ENCODE data around the gene LRRC26.

Gene LRRC26

GRCh38 chr9:137160054-137160425 lies 9.8 kb downstream of the LRRC26 start:
- peaks cover 37% of the 10 kb centered on the region for H3K4me1 ChIP-seq (ENCODE audit: control insufficient read depth, low read length)
- no peaks in the 10 kb centered on the region for H3F3A ChIP-seq (ENCODE audit: control insufficient read depth, insufficient read depth)
- H3K9me2 ChIP-seq (replicated peaks; ENCODE audit: control insufficient read depth, low read length), result no peaks in the 10 kb centered on the region
- H3K27ac ChIP-seq (ENCODE audit: low read depth, low read length), result no peak overlapping the region
- no peaks in the 10 kb centered on the region for H3K36me3 ChIP-seq (ENCODE audit: control insufficient read depth, low read length)
- H4K20me1 ChIP-seq (ENCODE audit: control insufficient read depth, insufficient read depth, low read depth, low read length), result no peaks in the 10 kb centered on the region; the same call in 1 of the 2 replicates
- H3K27me3 ChIP-seq (ENCODE audit: control insufficient read depth, low read length), result peaks cover 24% of the 10 kb centered on the region
- TF ChIP-seq EZH2phosphoT487 (IDR thresholded peaks at IDR 0.05; ENCODE audit: borderline replicate concordance, low read length) (no peak), CTCF (IDR thresholded peaks at IDR 0.05; ENCODE audit: low read depth, low read length, poor library complexity, severe bottlenecking) (no peak)
- no peak overlapping the region for H3K4me3 ChIP-seq (ENCODE audit: low read length)
- no peak overlapping the region for H3K4me2 ChIP-seq (ENCODE audit: low read length)
- no peaks in the 10 kb centered on the region for H3K9me3 ChIP-seq (ENCODE audit: control insufficient read depth, insufficient read depth, low read length)
- H3K79me2 ChIP-seq (ENCODE audit: control insufficient read depth, low read length), result no peaks in the 10 kb centered on the region

GRCh38 chr9:137159105-137160053 lies 10.5 kb downstream of the LRRC26 start:
- no peaks in the 10 kb centered on the region for H3K79me2 ChIP-seq (ENCODE audit: control insufficient read depth, low read length)
- TF ChIP-seq CTCF (IDR thresholded peaks at IDR 0.05; ENCODE audit: low read depth, low read length, poor library complexity, severe bottlenecking) (no peak), EZH2phosphoT487 (IDR thresholded peaks at IDR 0.05; ENCODE audit: borderline replicate concordance, low read length) (no peak)
- H3K9me3 ChIP-seq (ENCODE audit: control insufficient read depth, insufficient read depth, low read length), result no peaks in the 10 kb centered on the region
- H3K27ac ChIP-seq (ENCODE audit: low read depth, low read length), result no peak overlapping the region
- no peak overlapping the region for H3K4me3 ChIP-seq (ENCODE audit: low read length)
- peaks cover 24% of the 10 kb centered on the region for H3K27me3 ChIP-seq (ENCODE audit: control insufficient read depth, low read length)
- peaks cover 37% of the 10 kb centered on the region for H3K4me1 ChIP-seq (ENCODE audit: control insufficient read depth, low read length)
- H3F3A ChIP-seq (ENCODE audit: control insufficient read depth, insufficient read depth), result no peaks in the 10 kb centered on the region
- H3K9me2 ChIP-seq (replicated peaks; ENCODE audit: control insufficient read depth, low read length), result no peaks in the 10 kb centered on the region
- H4K20me1 ChIP-seq (ENCODE audit: control insufficient read depth, insufficient read depth, low read depth, low read length), result no peaks in the 10 kb centered on the region; the same call in 1 of the 2 replicates
- no peaks in the 10 kb centered on the region for H3K36me3 ChIP-seq (ENCODE audit: control insufficient read depth, low read length)
- peak overlapping the region; percentile 51; the same call in 1 of the 2 replicates for H3K4me2 ChIP-seq (ENCODE audit: low read length)

- no peaks in the 10 kb centered on the region; the same call in 1 of the 2 replicates for H4K20me1 ChIP-seq (ENCODE audit: control insufficient read depth, insufficient read depth, low read depth, low read length)
- peak overlapping the region; percentile 51 for H3K4me2 ChIP-seq (ENCODE audit: low read length)
- no peaks in the 10 kb centered on the region for H3K79me2 ChIP-seq (ENCODE audit: control insufficient read depth, low read length)
- H3K4me3 ChIP-seq (ENCODE audit: low read length), result peak overlapping the region; percentile 24; the same call in 1 of the 2 replicates
- H3K27ac ChIP-seq (ENCODE audit: low read depth, low read length), result no peak overlapping the region
- no peaks in the 10 kb centered on the region for H3K9me2 ChIP-seq (replicated peaks; ENCODE audit: control insufficient read depth, low read length)
- H3F3A ChIP-seq (ENCODE audit: control insufficient read depth, insufficient read depth), result no peaks in the 10 kb centered on the region
- peaks cover 24% of the 10 kb centered on the region for H3K27me3 ChIP-seq (ENCODE audit: control insufficient read depth, low read length)
- H3K9me3 ChIP-seq (ENCODE audit: control insufficient read depth, insufficient read depth, low read length), result no peaks in the 10 kb centered on the region
- peaks cover 37% of the 10 kb centered on the region for H3K4me1 ChIP-seq (ENCODE audit: control insufficient read depth, low read length)
- H3K36me3 ChIP-seq (ENCODE audit: control insufficient read depth, low read length), result no peaks in the 10 kb centered on the region
- no peak for TF ChIP-seq CTCF (IDR thresholded peaks at IDR 0.05; ENCODE audit: low read depth, low read length, poor library complexity, severe bottlenecking)
- no peak for TF ChIP-seq EZH2phosphoT487 (IDR thresholded peaks at IDR 0.05; ENCODE audit: borderline replicate concordance, low read length)
Measured at GRCh38 chr9:137158625-137159024, 11.2 kb downstream of the LRRC26 start.

Measured in DOHH2 (cell line).